Neutrophil (primary cell): Measurements from ENCODE around the gene ACSL1.

Experiments used
- H3K27ac ChIP-seq: fragments of 200-600 bp; sonication (generic); 2 replicates; pipeline ENCODE4 v1.5.1; 2016; ENCODE audit warnings: mild to moderate bottlenecking, moderate library complexity
- H3K27me3 ChIP-seq: fragments of 200-600 bp; sonication (generic); 2 replicates; pipeline ENCODE4 v1.6.0; 2016; ENCODE audit warnings: mild to moderate bottlenecking
- H3K36me3 ChIP-seq: fragments of 200-600 bp; sonication (generic); 2 replicates; pipeline ENCODE4 v1.5.1; 2017
- H3K4me1 ChIP-seq, 2 experiments: fragments of 200-600 bp in 1 of 2; sonication (generic) in 1 of 2; 1 replicate in 1 of 2; 2 replicates in 1 of 2; pipeline versions ENCODE4 v1.5.1 to v1.6.1; 2013 to 2016; ENCODE audit warnings: low read depth in 1 of 2, low read length in 1 of 2, mild to moderate bottlenecking in 1 of 2, moderate library complexity in 1 of 2; ENCODE audit not compliant: control insufficient read depth in 1 of 2, insufficient read depth in 1 of 2
- H3K4me3 ChIP-seq, 2 experiments: fragments of 200-600 bp in 1 of 2; sonication (generic) in 1 of 2; 1 replicate in 1 of 2; 2 replicates in 1 of 2; pipeline ENCODE4 v1.5.1; 2013 to 2016; ENCODE audit warnings: low read depth in 1 of 2, low read length in 1 of 2, mild to moderate bottlenecking in 1 of 2, moderate library complexity in 1 of 2
- H3K9me3 ChIP-seq: fragments of 200-600 bp; sonication (generic); 2 replicates; pipeline ENCODE4 v1.5.1; 2016
- CTCF ChIP-seq: fragments of 200-600 bp; sonication (generic); IDR thresholded peaks from 2 replicates; pipeline ENCODE4 v1.5.1; 2016; ENCODE audit warnings: antibody characterized with exemption

Gene ACSL1

GRCh38 chr4:184817494-184818215 is 8.1 kb downstream of the ACSL1 start:
- H3K9me3 ChIP-seq: no peaks in the 10 kb centered on the region
- H3K27ac ChIP-seq: peak overlapping the region; percentile 96
- H3K27me3 ChIP-seq: no peaks in the 10 kb centered on the region
- H3K4me1 ChIP-seq: peaks cover 98 to 99% of the 10 kb centered on the region in 2 experiments
- no peak for TF ChIP-seq CTCF
- H3K36me3 ChIP-seq: peaks cover 57% of the 10 kb centered on the region
- H3K4me3 ChIP-seq: peak overlapping the region; percentile 78 to 97

DNA sequence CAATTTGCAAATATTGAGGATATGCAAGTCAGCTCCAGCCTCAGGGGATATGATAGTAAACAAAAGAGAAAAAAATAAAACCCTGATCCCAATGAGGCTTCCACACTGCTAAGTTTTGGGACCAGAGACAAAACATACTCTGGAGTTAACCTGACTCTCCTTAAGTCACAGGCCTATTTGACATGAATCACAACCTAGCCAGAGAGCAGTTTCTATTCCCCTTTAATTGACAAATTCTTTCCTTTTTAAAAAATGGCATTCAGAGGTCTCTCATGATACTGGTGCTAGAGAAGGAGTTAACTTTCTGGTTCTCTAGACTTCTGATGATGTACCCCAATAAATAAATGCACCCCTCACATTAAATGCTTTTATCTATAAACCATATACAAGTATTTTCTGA is 8.8 kb downstream of the ACSL1 start:
- TF ChIP-seq CTCF: no peak
- peaks cover 98 to 99% of the 10 kb centered on the region in 2 experiments for H3K4me1 ChIP-seq
- H3K9me3 ChIP-seq: no peaks in the 10 kb centered on the region
- no peaks in the 10 kb centered on the region for H3K27me3 ChIP-seq
- H3K4me3 ChIP-seq: peak overlapping the region; percentile 78 to 97
- peaks cover 58% of the 10 kb centered on the region for H3K36me3 ChIP-seq
- peak overlapping the region; percentile 96 for H3K27ac ChIP-seq

DNA sequence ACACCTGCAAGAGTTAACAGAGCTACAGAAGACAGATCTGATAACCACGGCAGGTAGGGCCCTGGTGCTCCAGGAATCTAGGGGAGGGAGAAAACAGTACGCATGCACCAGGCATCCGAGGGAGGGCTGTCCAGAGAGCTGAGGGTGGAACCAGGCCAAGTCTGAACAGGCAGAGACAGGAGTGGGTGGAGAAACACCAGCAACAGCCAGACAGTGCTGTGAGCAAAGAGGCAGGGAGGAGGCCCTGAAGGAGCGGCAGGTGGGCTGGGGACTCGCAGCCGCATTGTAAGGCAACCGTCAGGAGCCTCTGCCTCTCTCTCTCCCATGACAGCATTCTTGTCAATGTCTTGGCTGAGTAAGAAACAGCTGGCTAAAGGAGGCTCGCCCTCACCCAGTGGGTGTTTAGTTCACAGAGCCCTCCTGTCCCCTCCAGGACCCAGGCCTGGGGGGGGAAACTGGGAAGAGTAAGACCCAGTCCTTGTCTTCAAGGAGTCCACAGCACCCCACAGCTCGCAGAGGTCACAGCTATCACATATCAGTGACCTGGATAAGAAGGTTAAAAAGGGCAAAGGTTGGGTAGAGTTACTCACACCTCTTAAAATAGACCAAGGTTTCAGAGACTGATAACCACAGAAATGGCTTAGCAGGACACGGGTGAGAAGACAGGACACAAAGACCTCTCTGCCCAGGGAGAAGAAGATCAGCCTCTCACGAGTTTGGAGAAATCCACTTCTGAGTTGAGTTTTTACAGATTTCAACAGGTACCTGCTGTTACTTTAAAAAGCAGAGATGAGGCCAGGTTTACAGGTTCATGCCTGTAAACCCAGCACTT is 10.5 kb downstream of the ACSL1 start:
- Histone ChIP-seq H3K36me3 (peaks cover 56% of the 10 kb centered on the region), H3K9me3 (no peaks in the 10 kb centered on the region), H3K4me1 (peaks cover 98 to 99% of the 10 kb centered on the region in 2 experiments), H3K27ac (peak overlapping the region; percentile 96), H3K27me3 (no peaks in the 10 kb centered on the region), H3K4me3 (peak overlapping the region; percentile 78 to 97)
- no peak for TF ChIP-seq CTCF

GRCh38 chr4:184814686-184815045 is 11.1 kb downstream of the ACSL1 start:
- Histone ChIP-seq H3K9me3 (no peaks in the 10 kb centered on the region), H3K27me3 (no peaks in the 10 kb centered on the region), H3K4me1 (peaks cover 98 to 99% of the 10 kb centered on the region in 2 experiments), H3K27ac (peak overlapping the region; percentile 96), H3K36me3 (peaks cover 59% of the 10 kb centered on the region), H3K4me3 (peak overlapping the region; percentile 78 to 97)
- no peak for TF ChIP-seq CTCF

GRCh38 chr4:184812651-184813181 is 13.1 kb downstream of the ACSL1 start:
- Histone ChIP-seq H3K36me3 (peaks cover 65% of the 10 kb centered on the region), H3K4me3 (peak overlapping the region; percentile 78 to 97)

More at GRCh38 chr4:184812651-184813181, 13.1 kb downstream of the ACSL1 start:
- H3K9me3 ChIP-seq: no peaks in the 10 kb centered on the region
- no peak for TF ChIP-seq CTCF
- peaks cover 98% of the 10 kb centered on the region in 2 experiments for H3K4me1 ChIP-seq
- peak overlapping the region; percentile 96 for H3K27ac ChIP-seq
- no peaks in the 10 kb centered on the region for H3K27me3 ChIP-seq
